Neural cell (in vitro differentiated cells): ENCODE data around the gene LMNA. TPM values are rescaled to one million over a fixed set of nuclear protein-coding genes. Genes with fewer than 3 reads are reported as not detected.
"Not testable (repeated sequence)": the region's sequence is repeated elsewhere in the genome, so short reads cannot be mapped to it uniquely, and the experiment has no call there.

ENCODE experiments used
- H2AFZ ChIP-seq: fragments of 200-600, 300-800 bp; sonication (generic), shearing (Covaris generic); 2 replicates; pipeline ENCODE4 v1.6.0; 2014; ENCODE audit warnings: low read depth, mild to moderate bottlenecking, antibody characterized with exemption, low read length, moderate library complexity
- H3F3A ChIP-seq: fragments of 200-600 bp; shearing (Covaris generic); 2 replicates; pipeline ENCODE4 v1.6.1; 2016; ENCODE audit warnings: mild to moderate bottlenecking, moderate library complexity, mixed read lengths, antibody characterized with exemption, low read length; ENCODE audit not compliant: insufficient read depth, poor library complexity, severe bottlenecking
- H3K27ac ChIP-seq: fragments of 200-600, 300-800 bp; sonication (generic), shearing (Covaris generic); 2 replicates; pipeline ENCODE4 v1.5.1; 2014; ENCODE audit warnings: mild to moderate bottlenecking, low read length, moderate library complexity
- H3K27me3 ChIP-seq: fragments of 300-800, 200-600 bp; sonication (generic), shearing (Covaris generic); 2 replicates; pipeline ENCODE4 v1.6.0; 2014; ENCODE audit warnings: mild to moderate bottlenecking, low read depth, low read length, moderate library complexity; ENCODE audit not compliant: insufficient read depth
- H3K36me3 ChIP-seq: fragments of 300-800, 200-600 bp; sonication (generic), shearing (Covaris generic); 2 replicates; pipeline ENCODE4 v1.5.1; 2014; ENCODE audit warnings: mild to moderate bottlenecking, antibody characterized with exemption, low read length, moderate library complexity; ENCODE audit not compliant: insufficient read depth
- H3K4me2 ChIP-seq: fragments of 300-800, 200-600 bp; sonication (generic), shearing (Covaris generic); 2 replicates; pipeline ENCODE4 v1.6.0; 2014; ENCODE audit warnings: mild to moderate bottlenecking, low read length
- H3K4me3 ChIP-seq: fragments of 300-800, 200-600 bp; sonication (generic), shearing (Covaris generic); 2 replicates; pipeline ENCODE4 v1.5.1; 2014; ENCODE audit warnings: mild to moderate bottlenecking, low read length, moderate library complexity
- H3K79me2 ChIP-seq: fragments of 200-600 bp; shearing (Covaris generic); replicated peaks from 2 replicates; pipeline ENCODE4 v1.6.0; 2014; ENCODE audit warnings: mild to moderate bottlenecking, low read length, moderate library complexity; ENCODE audit not compliant: insufficient read depth
- H3K9ac ChIP-seq: fragments of 300-800, 200-600 bp; sonication (generic), shearing (Covaris generic); 2 replicates; pipeline ENCODE4 v1.6.1; 2016; ENCODE audit warnings: mild to moderate bottlenecking, low read length, mixed read lengths
- H3K9me2 ChIP-seq: fragments of 200-600 bp; shearing (Covaris generic); 2 replicates; pipeline ENCODE4 v1.6.1; 2016; ENCODE audit warnings: mild to moderate bottlenecking, low read length, mixed read lengths; ENCODE audit not compliant: insufficient read depth
- H3K9me3 ChIP-seq: fragments of 200-600, 300-800 bp; sonication (generic), shearing (Covaris generic); 2 replicates; pipeline ENCODE4 v1.6.1; 2016; ENCODE audit warnings: mild to moderate bottlenecking, mixed run types, low read length, moderate library complexity, mixed read lengths
- H4K20me1 ChIP-seq: fragments of 200-600 bp; shearing (Covaris generic); 2 replicates; pipeline ENCODE4 v1.6.1; 2016; ENCODE audit warnings: mild to moderate bottlenecking, mixed run types; ENCODE audit not compliant: insufficient read depth
- CTCF ChIP-seq: fragments of 450-650 bp; IDR thresholded peaks from 2 replicates; pipeline ENCODE4 v1.5.1; 2014; ENCODE audit warnings: antibody characterized with exemption, mild to moderate bottlenecking, moderate library complexity; ENCODE audit not compliant: poor library complexity, severe bottlenecking
- EP300 ChIP-seq: fragments of 450-650 bp; conservative IDR thresholded peaks from 2 replicates; pipeline ENCODE4 v1.6.1; 2014; ENCODE audit warnings: antibody characterized with exemption, mild to moderate bottlenecking, moderate library complexity; ENCODE audit not compliant: poor library complexity, severe bottlenecking
- EZH2 ChIP-seq: fragments of 200-600, 300-800 bp; shearing (Covaris generic), sonication (generic); IDR thresholded peaks from 2 replicates; pipeline ENCODE4 v1.6.1; 2014; ENCODE audit warnings: antibody characterized with exemption, low read length, borderline replicate concordance, mild to moderate bottlenecking; ENCODE audit not compliant: insufficient read depth, poor library complexity, severe bottlenecking
- MXI1 ChIP-seq: fragments of 450-650 bp; conservative IDR thresholded peaks from 2 replicates; pipeline ENCODE4 v1.6.1; 2014; ENCODE audit warnings: antibody characterized with exemption, mild to moderate bottlenecking; ENCODE audit not compliant: poor library complexity, severe bottlenecking
- POLR2AphosphoS5 ChIP-seq: IDR thresholded peaks from 2 replicates; pipeline ENCODE4 v1.6.1; 2012
- RAD21 ChIP-seq: fragments of 450-650 bp; conservative IDR thresholded peaks from 2 replicates; pipeline ENCODE4 v1.6.1; 2014; ENCODE audit warnings: antibody characterized with exemption, mild to moderate bottlenecking, moderate library complexity
- REST ChIP-seq: IDR thresholded peaks from 2 replicates; pipeline ENCODE4 v1.6.1; 2012; ENCODE audit warnings: borderline replicate concordance
- SMC3 ChIP-seq: fragments of 450-650 bp; conservative IDR thresholded peaks from 2 replicates; pipeline ENCODE4 v1.6.1; 2014; ENCODE audit warnings: antibody characterized with exemption, mild to moderate bottlenecking, moderate library complexity; ENCODE audit not compliant: poor library complexity
- TAF1 ChIP-seq: IDR thresholded peaks from 2 replicates; pipeline ENCODE4 v1.6.1; 2012; ENCODE audit warnings: low read depth
- polyA plus RNA-seq: library from polyadenylated mRNA; depleted of rRNA; stranded (reverse); fragments of >200 nt; gene quantifications from 2 replicates; pipeline ENCODE4 v1.2.3, GENCODE V29; 2014

The LMNA gene
- polyA plus RNA-seq, 1 donor from 2014 or later: 90.7 TPM

DNA sequence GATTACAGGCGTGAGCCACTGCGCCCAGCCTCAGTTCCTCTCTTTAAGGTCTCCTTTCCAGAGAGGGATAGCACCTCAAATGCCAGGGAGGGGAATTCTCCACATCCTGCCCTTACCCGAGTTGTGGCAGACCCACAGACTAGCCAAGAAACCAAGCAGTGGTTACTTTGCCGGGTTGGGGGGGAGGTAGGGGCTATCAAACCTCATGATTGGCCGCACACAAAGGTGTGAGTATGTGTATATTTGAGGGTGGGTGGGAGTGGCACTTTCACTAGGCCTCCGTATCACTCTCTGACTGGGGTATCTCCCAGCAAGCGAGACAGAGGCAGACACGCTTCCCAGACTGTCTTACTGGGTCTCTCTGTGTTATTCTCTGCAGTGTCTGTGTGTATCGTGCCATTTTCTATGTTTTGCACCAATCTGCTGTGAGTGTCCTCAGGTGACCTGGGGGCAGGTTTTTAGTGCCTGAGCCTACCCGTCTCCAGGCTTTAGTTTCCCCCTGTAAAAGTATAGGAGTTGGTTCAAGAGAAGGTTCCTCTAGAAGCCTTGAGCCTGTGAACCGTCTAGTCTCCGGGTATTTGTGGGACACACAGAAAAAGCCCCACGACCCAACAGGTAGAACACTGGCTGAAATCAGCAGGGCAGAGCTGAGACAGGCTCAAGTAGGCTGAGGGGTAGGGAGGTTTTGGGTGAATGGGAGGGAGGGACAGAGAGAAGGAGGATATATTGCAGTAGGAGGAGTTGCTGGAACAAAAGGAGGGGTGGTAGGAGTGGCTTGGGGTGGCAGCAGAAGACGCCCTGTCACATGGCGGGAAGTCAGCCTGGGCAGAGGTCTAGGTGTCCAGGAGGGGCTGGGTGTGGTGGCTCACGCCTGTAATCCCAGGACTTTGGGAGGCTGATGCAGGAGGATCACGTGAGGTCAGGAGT, 10.3 kb downstream of the LMNA start:
- H4K20me1 ChIP-seq: no peaks in the 10 kb centered on the region
- no peaks in the 10 kb centered on the region for H3K9me2 ChIP-seq
- no peak overlapping the region for H3K27ac ChIP-seq
- no peak overlapping the region for H3K9ac ChIP-seq
- H3K4me3 ChIP-seq: no peak overlapping the region
- H3K27me3 ChIP-seq: no peaks in the 10 kb centered on the region
- H3K36me3 ChIP-seq: no peaks in the 10 kb centered on the region
- TF ChIP-seq REST (no peak), MXI1 (no peak), RAD21 (no peak), SMC3 (no peak), EP300 (no peak), POLR2AphosphoS5 (no peak)
- H2AFZ ChIP-seq: no peak overlapping the region
- no peaks in the 10 kb centered on the region for H3K79me2 ChIP-seq
- no peaks in the 10 kb centered on the region for H3K9me3 ChIP-seq
- no peak overlapping the region for H3K4me2 ChIP-seq
- no peaks in the 10 kb centered on the region for H3F3A ChIP-seq

DNA sequence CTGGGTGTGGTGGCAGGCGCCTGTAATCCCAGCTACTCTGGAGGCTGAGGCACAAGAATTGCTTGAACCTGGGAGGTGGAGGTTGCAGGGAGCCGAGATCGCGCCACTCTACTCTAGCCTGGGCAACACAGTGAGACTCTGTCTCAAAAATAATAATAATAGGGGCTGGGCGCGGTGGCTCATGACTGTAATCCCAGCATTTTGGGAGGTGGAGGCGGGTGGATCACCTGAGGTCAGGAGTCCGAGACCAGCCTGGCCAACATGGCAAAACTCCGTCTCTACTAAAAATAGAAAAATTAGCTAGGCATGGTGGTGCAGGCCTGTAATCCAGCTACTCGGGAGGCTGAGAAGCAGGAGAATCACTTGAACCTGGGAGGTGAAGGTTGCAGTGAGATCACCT, 11.0 kb downstream of the LMNA start:
- H3K4me2 ChIP-seq, H3K36me3 ChIP-seq, H3K4me3 ChIP-seq, H3K27me3 ChIP-seq, H4K20me1 ChIP-seq, H3K9ac ChIP-seq, H3K9me2 ChIP-seq, H3K27ac ChIP-seq, H3K79me2 ChIP-seq, H3F3A ChIP-seq, H2AFZ ChIP-seq, H3K9me3 ChIP-seq: not testable (repeated sequence)

- Histone ChIP-seq H4K20me1 (no peaks in the 10 kb centered on the region), H3K4me3 (no peak overlapping the region), H3K36me3 (no peaks in the 10 kb centered on the region), H3K27ac (no peak overlapping the region), H3K79me2 (peaks cover 3% of the 10 kb centered on the region), H3F3A (no peaks in the 10 kb centered on the region), H2AFZ (no peak overlapping the region), H3K9me2 (no peaks in the 10 kb centered on the region), H3K4me2 (no peak overlapping the region), H3K27me3 (no peaks in the 10 kb centered on the region), H3K9ac (no peak overlapping the region), H3K9me3 (no peaks in the 10 kb centered on the region)
- TF ChIP-seq EP300 (no peak), REST (no peak), SMC3 (no peak), POLR2AphosphoS5 (no peak), CTCF (no peak), TAF1 (no peak), RAD21 (no peak), MXI1 (no peak), EZH2 (no peak)
Measured at GRCh38 chr1:156126043-156126629, 11.6 kb downstream of the LMNA start.
